ENCODE measurements around the gene UBE3D. TPM values are rescaled to one million over a fixed set of nuclear protein-coding genes. Genes with fewer than 3 reads are reported as not detected.

The UBE3D gene
- total RNA-seq, 1 experiment from 2014 or later, result 11.0 TPM

- no peaks in the 10 kb centered on the region for H3K27me3 ChIP-seq (ENCODE audit: control insufficient read depth, insufficient read depth, low read length)
- BruUV-seq (replicated peaks), result no TSS peak
- intact Hi-C loops (cut with micrococcal nuclease; ENCODE audit: unreplicated experiment), result loop anchor here (5.0 to 10.0 kb wide), 3 partner anchors 128 to 443 kb away; partner anchors contain the start of gene PRSS35
- H3K9me3 ChIP-seq (ENCODE audit: control insufficient read depth, insufficient read depth, low read depth, low read length), result no peaks in the 10 kb centered on the region
- peak overlapping the region; percentile 59; the same call in 1 of the 2 replicates for H3K27ac ChIP-seq (ENCODE audit: low read length)
- in situ Hi-C loops (cut with HindIII; ENCODE audit: low pct_unique_long_range_greater_than_20kb, low sequenced_read_pairs), result no loop called here
- TF ChIP-seq TCF7L2 (IDR thresholded peaks at IDR 0.05; ENCODE audit: low read depth, low read length) (no peak), REST (IDR thresholded peaks at IDR 0.05; ENCODE audit: insufficient read depth in 1 of 2, low read depth in 2 of 2, low read length in 1 of 2) (no peak), POLR2AphosphoS5 (IDR thresholded peaks at IDR 0.05; ENCODE audit: low read depth, low read length) (no peak), CTCF (IDR thresholded peaks at IDR 0.05) (no peak)
- ChIA-PET CTCF (interaction anchor here (0.7 to 0.9 kb wide), 2 partner anchors 146 to 821 kb away, joined by 4 read pairs; no protein-coding TSS in a partner anchor), POLR2A (no interaction called here)
- no peak overlapping the region; a peak in 1 of 4 replicates for H3K4me3 ChIP-seq (ENCODE audit: low read depth in 2 of 2, low read length in 2 of 2)
- peaks cover 34% of the 10 kb centered on the region for H3K4me1 ChIP-seq (ENCODE audit: control insufficient read depth, insufficient read depth, low read length)
- DNase-seq (ENCODE audit: low read depth, low spot score), result no peak
- ATAC-seq, result no peak
- no peaks in the 10 kb centered on the region; the same call in 1 of the 2 replicates for H3K36me3 ChIP-seq (ENCODE audit: control insufficient read depth, insufficient read depth, low read length)
Measured at GRCh38 chr6:83069633-83070032, 4.0 kb upstream of the UBE3D start.

GRCh38 chr6:83068616-83069015 is 3.0 kb upstream of the UBE3D start:
- DNase-seq (ENCODE audit: low read depth, low spot score) (no peak), ATAC-seq (no peak)
- Histone ChIP-seq H3K27ac (ENCODE audit: low read length) (peak overlapping the region; percentile 83), H3K4me1 (ENCODE audit: control insufficient read depth, insufficient read depth, low read length) (peaks cover 33% of the 10 kb centered on the region), H3K36me3 (ENCODE audit: control insufficient read depth, insufficient read depth, low read length) (no peaks in the 10 kb centered on the region; the same call in 1 of the 2 replicates), H3K9me3 (ENCODE audit: control insufficient read depth, insufficient read depth, low read depth, low read length) (no peaks in the 10 kb centered on the region), H3K27me3 (ENCODE audit: control insufficient read depth, insufficient read depth, low read length) (no peaks in the 10 kb centered on the region), H3K4me3 (ENCODE audit: low read depth in 2 of 2, low read length in 2 of 2) (peak overlapping the region; percentile 78 to 86)
- POLR2A ChIA-PET, result no interaction called here
- TF ChIP-seq REST (IDR thresholded peaks at IDR 0.05; ENCODE audit: insufficient read depth in 1 of 2, low read depth in 2 of 2, low read length in 1 of 2), result no peak
- no peak for TF ChIP-seq POLR2AphosphoS5 (IDR thresholded peaks at IDR 0.05; ENCODE audit: low read depth, low read length)
- no peak for TF ChIP-seq TCF7L2 (IDR thresholded peaks at IDR 0.05; ENCODE audit: low read depth, low read length)
- TF ChIP-seq CTCF (IDR thresholded peaks at IDR 0.05), result no peak
- no peak for TF ChIP-seq SIN3A (IDR thresholded peaks at IDR 0.05; ENCODE audit: borderline replicate concordance, insufficient read depth, low read depth, low read length)
- intact Hi-C loops (cut with micrococcal nuclease; ENCODE audit: unreplicated experiment) (loop anchor here (5.0 to 10.0 kb wide), 3 partner anchors 129 to 444 kb away; partner anchors contain the start of gene PRSS35), in situ Hi-C loops (cut with HindIII; ENCODE audit: low pct_unique_long_range_greater_than_20kb, low sequenced_read_pairs) (no loop called here)
- TSS peak; percentile 59 for BruUV-seq (replicated peaks)
- CTCF ChIA-PET, result interaction anchor here (0.7 to 1.9 kb wide), 3 partner anchors 92 to 444 kb away, joined by 3 to 6 read pairs (median 4); partner anchors contain the start of gene PRSS35
